ENCODE data around the gene UBE2H. TPM values are rescaled to one million over a fixed set of nuclear protein-coding genes. Genes with fewer than 3 reads are reported as not detected.

The UBE2H gene
- total and polyA plus RNA-seq, 2 donors from 2014 or later = 40.6 to 107 TPM

GRCh38 chr7:129843978-129844840 lies 108.6 kb downstream of the UBE2H start:
- Histone ChIP-seq H3K27ac (ENCODE audit: low read depth in 2 of 2, low read length in 2 of 2) (no peak overlapping the region), H3K36me3 (ENCODE audit: control insufficient read depth in 2 of 3, insufficient read depth in 3 of 3, low read length in 3 of 3) (no peaks in the 10 kb centered on the region), H3K27me3 (ENCODE audit: control insufficient read depth, insufficient read depth, low read length) (no peaks in the 10 kb centered on the region), H3K4me1 (ENCODE audit: control insufficient read depth in 2 of 3, insufficient read depth in 2 of 3, low read depth in 1 of 3, low read length in 3 of 3) (peaks cover 0 to 5% (median 0%) of the 10 kb centered on the region in 3 donors), H3K4me3 (ENCODE audit: low read length in 3 of 3) (no peak overlapping the region), H3K9ac (ENCODE audit: low read length in 3 of 3) (no peak overlapping the region), H3K9me3 (ENCODE audit: control insufficient read depth in 2 of 3, insufficient read depth in 1 of 3, low read length in 3 of 3) (no peaks in the 10 kb centered on the region)
- FAIRE-seq (no peak), DNase-seq (no peak)
- TF ChIP-seq CTCF (IDR thresholded peaks at IDR 0.05; ENCODE audit: borderline replicate concordance, extremely low read depth, insufficient read depth) = no peak
- intact Hi-C loops (cut with DNase I) = no loop called here

- Histone ChIP-seq H3K4me1 (ENCODE audit: control insufficient read depth in 2 of 3, insufficient read depth in 2 of 3, low read depth in 1 of 3, low read length in 3 of 3) (peaks cover 0 to 5% (median 0%) of the 10 kb centered on the region in 3 donors), H3K27ac (ENCODE audit: low read depth in 2 of 2, low read length in 2 of 2) (no peak overlapping the region), H3K36me3 (ENCODE audit: control insufficient read depth in 2 of 3, insufficient read depth in 3 of 3, low read length in 3 of 3) (peaks cover 0 to 3% (median under 1%) of the 10 kb centered on the region in 3 donors), H3K4me3 (ENCODE audit: low read length in 3 of 3) (no peak overlapping the region), H3K9me3 (ENCODE audit: control insufficient read depth in 2 of 3, insufficient read depth in 1 of 3, low read length in 3 of 3) (no peaks in the 10 kb centered on the region), H3K27me3 (ENCODE audit: control insufficient read depth, insufficient read depth, low read length) (no peaks in the 10 kb centered on the region), H3K9ac (ENCODE audit: low read length in 3 of 3) (no peak overlapping the region)
- no peak for FAIRE-seq
- TF ChIP-seq CTCF (IDR thresholded peaks at IDR 0.05; ENCODE audit: borderline replicate concordance, extremely low read depth, insufficient read depth) = no peak
- intact Hi-C loops (cut with DNase I) = no loop called here
- DNase-seq = no peak
These were observed 109.3 kb downstream of the UBE2H start for GRCh38 chr7:129843365-129843898.

- no peak for FAIRE-seq
These were observed 111.3 kb downstream of the UBE2H start for GRCh38 chr7:129841465-129841864.

More at GRCh38 chr7:129841465-129841864, 111.3 kb downstream of the UBE2H start:
- no peaks in the 10 kb centered on the region for H3K9me3 ChIP-seq (ENCODE audit: control insufficient read depth in 2 of 3, insufficient read depth in 1 of 3, low read length in 3 of 3)
- peaks cover 0 to 8% (median 3%) of the 10 kb centered on the region in 3 donors for H3K36me3 ChIP-seq (ENCODE audit: control insufficient read depth in 2 of 3, insufficient read depth in 3 of 3, low read length in 3 of 3)
- no peak for DNase-seq
- no peak for TF ChIP-seq CTCF (IDR thresholded peaks at IDR 0.05; ENCODE audit: borderline replicate concordance, extremely low read depth, insufficient read depth)
- H3K4me3 ChIP-seq (ENCODE audit: low read length in 3 of 3) = no peak overlapping the region
- H3K9ac ChIP-seq (ENCODE audit: low read length in 3 of 3) = no peak overlapping the region
- intact Hi-C loops (cut with DNase I) = no loop called here
- H3K4me1 ChIP-seq (ENCODE audit: control insufficient read depth in 2 of 3, insufficient read depth in 2 of 3, low read depth in 1 of 3, low read length in 3 of 3) = peaks cover 0 to 5% (median 0%) of the 10 kb centered on the region in 3 donors
- no peak overlapping the region for H3K27ac ChIP-seq (ENCODE audit: low read depth in 2 of 2, low read length in 2 of 2)
- H3K27me3 ChIP-seq (ENCODE audit: control insufficient read depth, insufficient read depth, low read length) = no peaks in the 10 kb centered on the region
